Upper lobe of right lung (tissue), 1 donor: ENCODE measurements around the gene RNF123. TPM values are rescaled to one million over a fixed set of nuclear protein-coding genes. Genes with fewer than 3 reads are reported as not detected.

Source experiments
- ATAC-seq: fragments of 200-7000 bp; cut with Tn5 transposase; one replicate; pipeline ENCODE4 v1.9.1; 2020; ENCODE audit warnings: mild to moderate bottlenecking, moderate library complexity
- DNase-seq: peaks from one replicate; pipeline ENCODE4 v3.0.0-alpha.2; 2020
- H3K27ac ChIP-seq: fragments of 200-600 bp; one replicate; pipeline ENCODE4 v1.8.0; 2022
- H3K27me3 ChIP-seq: fragments of 200-600 bp; one replicate; pipeline ENCODE4 v1.8.0; 2022; ENCODE audit warnings: mild to moderate bottlenecking
- H3K36me3 ChIP-seq: fragments of 200-600 bp; one replicate; pipeline ENCODE4 v1.8.0; 2022
- H3K4me1 ChIP-seq: fragments of 200-600 bp; one replicate; pipeline ENCODE4 v1.8.0; 2022
- H3K4me3 ChIP-seq: fragments of 200-600 bp; one replicate; pipeline ENCODE4 v1.8.0; 2022; ENCODE audit warnings: mild to moderate bottlenecking
- H3K9me3 ChIP-seq: fragments of 200-600 bp; one replicate; pipeline ENCODE4 v1.8.0; 2022
- intact Hi-C: fragments of 100-400 bp; cut with DNase I; formaldehyde crosslinking; loops from one replicate; pipeline ENCODE4 v1.11.0; 2022
- total RNA-seq: library from RNA; stranded (reverse); fragmentation: NEBNext Ultra II Directional; extraction: Animal tissue kit (Norgen Biotek cat#: 25700); gene quantifications from one replicate; pipeline ENCODE4 v1.2.1, GENCODE V29; 2021
- TF ChIP-seq, protein P1 (sequence below): fragments of 200-600 bp; IDR thresholded peaks from one replicate; pipeline ENCODE4 v1.8.0; 2022; ENCODE audit warnings: antibody characterized with exemption
- donor health status: DM: no; HTN: yes; CAD: no; lungs with severe emphysema.

The RNF123 gene
- total RNA-seq, 1 donor from 2014 or later: 41.4 TPM

DNA sequence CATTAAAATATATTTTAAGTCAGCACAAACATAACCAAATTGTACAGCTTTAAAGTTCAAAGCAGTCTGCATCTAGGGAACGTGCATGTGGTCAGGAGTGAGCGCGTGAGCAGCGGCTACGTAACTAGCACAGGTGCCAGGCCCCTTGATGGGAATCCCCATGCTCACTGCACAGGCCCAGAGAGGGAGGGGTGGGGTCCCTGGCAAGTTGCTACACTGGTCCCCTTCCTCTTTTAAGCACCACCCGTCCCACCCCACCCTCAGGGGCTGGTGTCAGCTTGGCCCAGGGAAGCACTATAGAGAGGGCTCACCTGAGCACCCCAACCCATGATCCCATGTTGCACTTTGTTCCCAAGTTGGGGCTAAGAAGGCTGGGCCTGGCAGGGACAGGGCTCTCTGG is 35.2 kb downstream of the RNF123 start:
- H3K4me1 ChIP-seq: peaks cover 19% of the 10 kb centered on the region
- TF ChIP-seq, protein P1, sequence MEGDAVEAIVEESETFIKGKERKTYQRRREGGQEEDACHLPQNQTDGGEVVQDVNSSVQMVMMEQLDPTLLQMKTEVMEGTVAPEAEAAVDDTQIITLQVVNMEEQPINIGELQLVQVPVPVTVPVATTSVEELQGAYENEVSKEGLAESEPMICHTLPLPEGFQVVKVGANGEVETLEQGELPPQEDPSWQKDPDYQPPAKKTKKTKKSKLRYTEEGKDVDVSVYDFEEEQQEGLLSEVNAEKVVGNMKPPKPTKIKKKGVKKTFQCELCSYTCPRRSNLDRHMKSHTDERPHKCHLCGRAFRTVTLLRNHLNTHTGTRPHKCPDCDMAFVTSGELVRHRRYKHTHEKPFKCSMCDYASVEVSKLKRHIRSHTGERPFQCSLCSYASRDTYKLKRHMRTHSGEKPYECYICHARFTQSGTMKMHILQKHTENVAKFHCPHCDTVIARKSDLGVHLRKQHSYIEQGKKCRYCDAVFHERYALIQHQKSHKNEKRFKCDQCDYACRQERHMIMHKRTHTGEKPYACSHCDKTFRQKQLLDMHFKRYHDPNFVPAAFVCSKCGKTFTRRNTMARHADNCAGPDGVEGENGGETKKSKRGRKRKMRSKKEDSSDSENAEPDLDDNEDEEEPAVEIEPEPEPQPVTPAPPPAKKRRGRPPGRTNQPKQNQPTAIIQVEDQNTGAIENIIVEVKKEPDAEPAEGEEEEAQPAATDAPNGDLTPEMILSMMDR: no peak
- peak overlapping the region; percentile 99 for H3K27ac ChIP-seq
- DNase-seq: peak; percentile 67
- intact Hi-C loops: no loop called here
- no peaks in the 10 kb centered on the region for H3K27me3 ChIP-seq
- H3K9me3 ChIP-seq: no peaks in the 10 kb centered on the region
- peak overlapping the region; percentile 99 for H3K4me3 ChIP-seq
- ATAC-seq: no peak
- H3K36me3 ChIP-seq: peaks cover 39% of the 10 kb centered on the region

DNA sequence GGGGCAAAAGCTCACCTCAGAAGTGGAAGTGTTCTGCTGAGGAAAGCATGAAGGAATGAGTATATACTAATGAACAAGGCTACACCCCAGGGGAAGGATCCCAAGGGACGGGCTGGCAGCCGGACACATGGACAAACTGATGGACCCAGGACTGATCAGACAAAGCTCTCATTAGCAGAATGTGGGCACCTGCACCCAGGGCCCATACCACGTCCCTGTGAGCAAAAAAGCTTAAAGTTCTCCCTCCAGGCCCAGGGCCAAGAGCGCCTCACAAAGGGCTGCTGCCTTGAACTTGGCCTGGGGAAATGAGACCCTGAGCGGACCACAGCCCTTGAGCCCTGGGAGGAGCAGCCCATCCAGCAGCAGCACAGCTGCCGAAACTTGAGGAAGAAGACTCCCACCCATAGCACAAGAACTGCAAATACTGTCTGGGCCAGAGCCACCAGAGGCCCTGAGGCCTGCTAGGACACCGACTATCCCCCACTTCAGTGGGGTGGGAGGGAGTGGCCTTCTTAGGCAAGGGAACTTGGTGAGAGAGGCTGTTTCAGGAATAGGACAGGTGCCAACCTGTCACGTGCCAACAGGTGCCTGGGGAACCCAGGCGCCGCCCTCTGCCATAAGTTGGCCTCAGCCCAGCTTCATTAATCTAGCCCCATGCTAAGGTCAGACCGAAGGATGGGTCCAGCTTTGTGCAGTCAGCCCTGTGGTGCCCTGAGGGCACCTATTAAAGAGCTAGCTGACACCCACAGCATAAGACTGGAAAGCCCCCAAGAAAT is 36.7 kb downstream of the RNF123 start:
- DNase-seq: no peak
- peaks cover 50% of the 10 kb centered on the region for H3K36me3 ChIP-seq
- peaks cover 19% of the 10 kb centered on the region for H3K4me1 ChIP-seq
- H3K4me3 ChIP-seq: no peak overlapping the region
- no peak for ATAC-seq
- TF ChIP-seq, protein P1: no peak
- no peak overlapping the region for H3K27ac ChIP-seq
- H3K9me3 ChIP-seq: no peaks in the 10 kb centered on the region
- intact Hi-C loops: no loop called here
- no peaks in the 10 kb centered on the region for H3K27me3 ChIP-seq

DNA sequence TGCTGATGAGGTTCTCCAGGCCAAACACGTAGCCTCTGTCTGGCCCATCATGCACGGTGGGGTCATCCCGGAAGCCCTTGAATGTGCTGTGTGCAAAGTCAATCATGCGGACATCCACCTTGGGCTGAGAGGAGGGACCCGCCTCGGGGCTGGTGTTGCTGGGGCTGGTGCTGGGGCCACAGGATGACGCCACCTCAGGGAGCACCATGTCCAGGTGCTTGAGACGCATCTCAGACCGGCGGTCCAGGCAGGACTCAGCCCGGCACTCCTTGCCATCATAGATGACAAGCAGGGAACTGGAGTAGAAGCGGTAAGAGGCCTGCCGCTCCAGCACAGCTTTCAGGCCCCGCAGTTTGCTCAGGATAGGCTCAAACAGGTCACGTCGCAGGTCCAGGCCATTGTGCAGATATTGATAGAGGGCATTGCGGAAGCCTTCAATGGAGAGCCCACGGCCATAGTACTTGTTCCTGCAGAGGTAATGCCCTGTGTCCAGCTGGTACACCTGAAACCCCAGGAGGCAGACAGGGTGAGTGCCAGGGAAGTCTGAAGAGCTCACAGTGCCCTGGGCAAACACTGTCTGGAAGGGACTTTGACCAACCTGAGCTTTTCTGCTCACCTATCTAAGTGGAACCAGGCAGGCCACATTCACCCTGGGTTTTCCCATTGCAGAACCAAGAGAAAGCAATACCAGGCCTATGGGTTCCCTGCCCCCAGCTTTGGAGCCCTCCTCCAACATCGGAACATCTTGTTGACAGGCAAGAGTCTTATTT is 38.0 kb downstream of the RNF123 start:
- Histone ChIP-seq H3K4me1 (peaks cover 16% of the 10 kb centered on the region), H3K9me3 (no peaks in the 10 kb centered on the region), H3K27me3 (no peaks in the 10 kb centered on the region), H3K36me3 (peaks cover 50% of the 10 kb centered on the region), H3K4me3 (no peak overlapping the region), H3K27ac (no peak overlapping the region)
- TF ChIP-seq, protein P1: no peak
- ATAC-seq (no peak), DNase-seq (no peak)
- intact Hi-C loops: no loop called here

DNA sequence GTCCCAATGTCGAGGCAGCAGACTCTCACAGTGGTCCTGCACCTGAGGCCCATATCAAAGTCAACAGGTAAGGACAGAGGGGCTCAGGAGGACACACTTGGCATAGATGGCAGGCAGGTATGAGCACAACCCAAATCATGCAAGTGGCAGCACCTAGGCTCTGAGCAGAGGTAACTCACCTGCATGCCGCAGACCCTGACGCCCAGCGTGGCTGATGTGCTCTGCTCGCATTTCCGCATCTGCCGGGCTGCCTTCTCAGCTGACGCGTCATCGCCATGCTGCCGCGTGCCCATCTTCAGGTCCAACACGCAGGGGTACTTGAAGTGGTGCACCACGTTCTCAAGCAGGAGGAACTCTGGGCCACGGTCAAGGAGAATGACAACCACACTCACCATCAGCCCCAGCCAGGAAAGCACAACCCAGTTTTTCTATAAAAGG is 38.6 kb downstream of the RNF123 start:
- Histone ChIP-seq H3K4me3 (no peak overlapping the region), H3K4me1 (peaks cover 10% of the 10 kb centered on the region), H3K27ac (no peak overlapping the region), H3K36me3 (peaks cover 55% of the 10 kb centered on the region), H3K27me3 (no peaks in the 10 kb centered on the region), H3K9me3 (no peaks in the 10 kb centered on the region)
- ATAC-seq: no peak
- DNase-seq: peak; percentile 63
- intact Hi-C loops: no loop called here
- TF ChIP-seq, protein P1: no peak

DNA sequence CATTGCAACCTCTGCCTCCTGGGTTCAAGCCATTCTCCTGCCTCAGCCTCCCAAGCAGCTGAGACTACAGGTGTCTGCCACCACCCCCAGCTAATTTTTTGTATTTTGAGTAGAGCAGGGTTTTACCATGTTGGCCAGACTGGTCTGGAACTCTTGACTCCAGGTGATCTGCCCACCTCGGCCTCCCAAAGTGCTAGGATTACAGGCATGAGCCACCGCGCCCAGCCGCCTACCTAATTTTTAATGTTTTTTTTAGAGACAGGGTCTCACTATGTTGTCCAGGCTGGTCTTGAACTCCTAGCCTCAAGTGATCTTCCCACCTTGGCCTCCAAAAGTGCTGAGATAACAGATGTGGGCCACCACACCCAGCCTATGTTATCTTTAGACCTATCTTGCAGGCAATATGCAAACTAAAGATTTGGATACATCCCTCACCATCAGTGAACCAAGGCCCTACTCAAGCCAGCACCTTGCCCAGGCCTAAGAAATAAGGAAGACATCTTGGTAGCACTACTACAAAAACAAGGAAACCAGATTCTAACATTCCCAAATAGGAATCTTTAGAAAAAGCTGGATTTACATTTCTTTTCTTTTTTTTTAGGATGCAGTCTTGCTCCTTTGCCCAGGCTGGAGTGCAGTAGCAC is 40.7 kb downstream of the RNF123 start:
- Histone ChIP-seq H3K4me3 (no peak overlapping the region), H3K9me3 (no peaks in the 10 kb centered on the region), H3K36me3 (peaks cover 71% of the 10 kb centered on the region), H3K27ac (no peak overlapping the region), H3K4me1 (peaks cover 7% of the 10 kb centered on the region), H3K27me3 (no peaks in the 10 kb centered on the region)
- ATAC-seq (no peak), DNase-seq (no peak)
- TF ChIP-seq, protein P1: no peak
- intact Hi-C loops: no loop called here
